ENCODE results near the gene DOK1. TPM values are rescaled to one million over a fixed set of nuclear protein-coding genes. Genes with fewer than 3 reads are reported as not detected.

Gene DOK1
- total RNA-seq, 1 donor from 2014 or later, result 20.1 TPM

GRCh38 chr2:74522516-74522915 lies 32.0 kb upstream of the DOK1 start:
- DNase-seq (ENCODE audit: extremely low spot score in 2 of 2), result no peak
- no peaks in the 10 kb centered on the region for H3K9me3 ChIP-seq
- H3K4me1 ChIP-seq, result no peaks in the 10 kb centered on the region
- no peaks in the 10 kb centered on the region for H3K27me3 ChIP-seq
- intact Hi-C loops (cut with DNase I), result no loop called here
- H3K36me3 ChIP-seq, result peaks cover 0 to 17% of the 10 kb centered on the region in 2 donors
- TF ChIP-seq POLR2AphosphoS5 (IDR thresholded peaks at IDR 0.05; ENCODE audit: insufficient read depth in 1 of 2, low read depth in 1 of 2), result no peak
- no peak for TF ChIP-seq POLR2A (IDR thresholded peaks at IDR 0.05)
- TF ChIP-seq CTCF (IDR thresholded peaks at IDR 0.05), result no peak
- H3K27ac ChIP-seq, result no peak overlapping the region
- H3K4me3 ChIP-seq, result no peak overlapping the region

- H3K27ac ChIP-seq, result no peak overlapping the region
- intact Hi-C loops (cut with DNase I), result no loop called here
- no peaks in the 10 kb centered on the region for H3K9me3 ChIP-seq
- no peaks in the 10 kb centered on the region for H3K27me3 ChIP-seq
- peaks cover 0 to 21% of the 10 kb centered on the region in 2 donors for H3K36me3 ChIP-seq
- H3K4me3 ChIP-seq, result no peak overlapping the region
- H3K4me1 ChIP-seq, result peaks cover 14% of the 10 kb centered on the region
- DNase-seq (ENCODE audit: extremely low spot score in 2 of 2), result no peak
- TF ChIP-seq POLR2A (IDR thresholded peaks at IDR 0.05), result no peak
Observed at GRCh38 chr2:74524005-74524404, 30.5 kb upstream of the DOK1 start.

- DNase-seq (ENCODE audit: extremely low spot score in 2 of 2), result no peak
- intact Hi-C loops (cut with DNase I), result no loop called here
- Histone ChIP-seq H3K27me3 (no peaks in the 10 kb centered on the region), H3K36me3 (peaks cover 0 to 21% of the 10 kb centered on the region in 2 donors), H3K4me3 (no peak overlapping the region), H3K9me3 (no peaks in the 10 kb centered on the region), H3K27ac (no peak overlapping the region), H3K4me1 (peaks cover 16% of the 10 kb centered on the region)
- TF ChIP-seq POLR2AphosphoS5 (IDR thresholded peaks at IDR 0.05; ENCODE audit: insufficient read depth in 1 of 2, low read depth in 1 of 2) (no peak), POLR2A (IDR thresholded peaks at IDR 0.05) (no peak), CTCF (IDR thresholded peaks at IDR 0.05) (no peak)
Observed at GRCh38 chr2:74524955-74525716, 29.4 kb upstream of the DOK1 start.

GRCh38 chr2:74525717-74526648 lies 28.5 kb upstream of the DOK1 start, which contains the start of gene DQX1:
Gene DQX1 (minus strand): TSS chr2:74526231. CDS start chr2:74525729, 502 bp downstream.
- TF ChIP-seq CTCF (IDR thresholded peaks at IDR 0.05) (no peak), POLR2AphosphoS5 (IDR thresholded peaks at IDR 0.05; ENCODE audit: insufficient read depth in 1 of 2, low read depth in 1 of 2) (no peak), POLR2A (IDR thresholded peaks at IDR 0.05) (no peak)
- H3K36me3 ChIP-seq, result peaks cover 0 to 21% of the 10 kb centered on the region in 2 donors
- no peak for DNase-seq (ENCODE audit: extremely low spot score in 2 of 2)
- intact Hi-C loops (cut with DNase I), result no loop called here
- peaks cover 21% of the 10 kb centered on the region for H3K4me1 ChIP-seq
- H3K27me3 ChIP-seq, result no peaks in the 10 kb centered on the region
- H3K9me3 ChIP-seq, result no peaks in the 10 kb centered on the region
- H3K27ac ChIP-seq, result no peak within 1 kb of the TSS
- H3K4me3 ChIP-seq, result no peak within 1 kb of the TSS

GRCh38 chr2:74526649-74527230 lies 27.8 kb upstream of the DOK1 start:
- no peak for TF ChIP-seq CTCF (IDR thresholded peaks at IDR 0.05)
- TF ChIP-seq POLR2A (IDR thresholded peaks at IDR 0.05), result no peak
- TF ChIP-seq POLR2AphosphoS5 (IDR thresholded peaks at IDR 0.05; ENCODE audit: insufficient read depth in 1 of 2, low read depth in 1 of 2), result no peak
- no peak for DNase-seq (ENCODE audit: extremely low spot score in 2 of 2)
- Histone ChIP-seq H3K9me3 (no peaks in the 10 kb centered on the region), H3K36me3 (peaks cover 0 to 21% of the 10 kb centered on the region in 2 donors), H3K4me3 (no peak overlapping the region), H3K27me3 (no peaks in the 10 kb centered on the region), H3K4me1 (peaks cover 29% of the 10 kb centered on the region), H3K27ac (no peak overlapping the region)
- intact Hi-C loops (cut with DNase I), result no loop called here
